A549 treated with AZD2906 at 1 μM for 4 hours (cell line): ENCODE data around the gene FREY1. TPM values are rescaled to one million over a fixed set of nuclear protein-coding genes. Genes with fewer than 3 reads are reported as not detected.

Experiments used
- total RNA-seq: library from RNA; stranded (reverse); fragments of 200-300 nt; extraction: Qiagen RNA extraction; gene quantifications from 5 replicates; pipeline ENCODE4 v1.2.3, GENCODE V29; 2022

The FREY1 gene
- 0.29 to 0.53 TPM (median 0.34 TPM) in 5 replicates for total RNA-seq

GRCh38 chr11:45906965-45907611 lies at the start of gene FREY1:
Gene FREY1, minus strand, starts transcription at chr11:45907271. Its CDS starts 26 bp downstream, at chr11:45907245.

GRCh38 chr11:45922425-45923082 lies 15.5 kb upstream of the FREY1 start, which contains the start of gene LARGE2:
Gene LARGE2, plus strand, starts transcription at chr11:45922656. Its CDS starts 227 bp downstream, at chr11:45922883.

GRCh38 chr11:45917623-45918330 lies 10.7 kb upstream of the FREY1 start, which contains the start of gene PEX16:
Gene PEX16, minus strand, starts transcription at chr11:45917877. Its CDS starts 66 bp downstream, at chr11:45917811.

GRCh38 chr11:45885274-45885920 lies 21.7 kb downstream of the FREY1 start, which contains the start of gene MAPK8IP1:
Gene MAPK8IP1, plus strand, starts transcription at chr11:45885651. Its CDS starts 170 bp downstream, at chr11:45885821.

Other genes starting within 250 kb of the FREY1 start
- 0.95 to 1.9 TPM (median 1.5 TPM) in 5 replicates for gene CHST1, start 241.6 kb downstream of the FREY1 start, total RNA-seq
- gene SLC35C1, start 102.1 kb downstream of the FREY1 start, total RNA-seq, result 28.9 to 34.6 TPM (median 30.7 TPM) in 5 replicates
- gene CRY2, start 59.8 kb downstream of the FREY1 start, total RNA-seq, result 4.7 to 5.5 TPM (median 4.9 TPM) in 5 replicates
- gene MAPK8IP1, start 21.6 kb downstream of the FREY1 start, total RNA-seq, result 5.4 to 6.9 TPM (median 6.1 TPM) in 5 replicates
- 16.8 to 22.9 TPM (median 19.7 TPM) in 5 replicates for gene PEX16, start 10.6 kb upstream of the FREY1 start, total RNA-seq
- gene LARGE2, start 15.4 kb upstream of the FREY1 start, total RNA-seq, result 1.6 to 3.1 TPM (median 2.6 TPM) in 5 replicates
- 8.2 to 11.5 TPM (median 10.0 TPM) in 5 replicates for gene PHF21A, start 214.2 kb upstream of the FREY1 start, total RNA-seq